ENCODE measurements around the gene ZDHHC20. TPM values are rescaled to one million over a fixed set of nuclear protein-coding genes. Genes with fewer than 3 reads are reported as not detected.

Gene ZDHHC20
- total RNA-seq, 1 donor from 2014 or later: 175 TPM

DNA sequence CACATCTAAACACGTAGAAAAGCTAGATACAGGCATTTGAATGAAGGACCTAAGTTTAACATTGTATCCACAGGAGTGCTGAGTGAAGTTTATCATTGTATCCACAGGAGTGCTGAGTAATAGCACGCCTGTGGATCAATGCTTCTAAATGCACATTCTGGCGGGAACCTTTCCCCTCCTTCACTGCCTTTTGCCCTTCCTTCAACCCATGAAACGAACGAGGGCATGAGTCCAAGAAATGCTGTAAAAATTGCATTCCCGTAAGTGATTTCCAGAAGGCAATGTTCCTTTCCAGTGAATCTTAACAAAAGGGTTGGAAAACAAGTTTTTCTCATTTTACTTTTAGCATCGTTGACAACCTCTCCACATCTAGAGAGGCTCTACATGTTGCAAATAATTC is 88.1 kb downstream of the ZDHHC20 start:
- Histone ChIP-seq H3K9me3 (ENCODE audit: low read depth) (no peaks in the 10 kb centered on the region), H3K79me2 (ENCODE audit: low read depth) (no peaks in the 10 kb centered on the region), H3K27ac (no peak overlapping the region), H3F3A (ENCODE audit: low read depth) (no peaks in the 10 kb centered on the region), H3K9ac (no peak overlapping the region), H3K4me3 (no peak overlapping the region), H3K4me1 (no peaks in the 10 kb centered on the region), H2AFZ (replicated peaks) (no peak overlapping the region), H3K4me2 (no peak overlapping the region), H4K20me1 (ENCODE audit: low read depth) (no peaks in the 10 kb centered on the region), H3K27me3 (no peaks in the 10 kb centered on the region), H3K36me3 (peaks cover 7% of the 10 kb centered on the region)
- no peak overlapping the region for H3K27ac Mint-ChIP-seq
- TF ChIP-seq, protein P1, sequence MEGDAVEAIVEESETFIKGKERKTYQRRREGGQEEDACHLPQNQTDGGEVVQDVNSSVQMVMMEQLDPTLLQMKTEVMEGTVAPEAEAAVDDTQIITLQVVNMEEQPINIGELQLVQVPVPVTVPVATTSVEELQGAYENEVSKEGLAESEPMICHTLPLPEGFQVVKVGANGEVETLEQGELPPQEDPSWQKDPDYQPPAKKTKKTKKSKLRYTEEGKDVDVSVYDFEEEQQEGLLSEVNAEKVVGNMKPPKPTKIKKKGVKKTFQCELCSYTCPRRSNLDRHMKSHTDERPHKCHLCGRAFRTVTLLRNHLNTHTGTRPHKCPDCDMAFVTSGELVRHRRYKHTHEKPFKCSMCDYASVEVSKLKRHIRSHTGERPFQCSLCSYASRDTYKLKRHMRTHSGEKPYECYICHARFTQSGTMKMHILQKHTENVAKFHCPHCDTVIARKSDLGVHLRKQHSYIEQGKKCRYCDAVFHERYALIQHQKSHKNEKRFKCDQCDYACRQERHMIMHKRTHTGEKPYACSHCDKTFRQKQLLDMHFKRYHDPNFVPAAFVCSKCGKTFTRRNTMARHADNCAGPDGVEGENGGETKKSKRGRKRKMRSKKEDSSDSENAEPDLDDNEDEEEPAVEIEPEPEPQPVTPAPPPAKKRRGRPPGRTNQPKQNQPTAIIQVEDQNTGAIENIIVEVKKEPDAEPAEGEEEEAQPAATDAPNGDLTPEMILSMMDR (IDR thresholded peaks at IDR 0.05): no peak
- TF ChIP-seq EZH2phosphoT487 (IDR thresholded peaks at IDR 0.05): no peak
- TF ChIP-seq EZH2 (IDR thresholded peaks at IDR 0.05): no peak
- H3K9me3 Mint-ChIP-seq: no peaks in the 10 kb centered on the region
- peaks cover 6% of the 10 kb centered on the region for H3K36me3 Mint-ChIP-seq
- H3K27me3 Mint-ChIP-seq (ENCODE audit: insufficient read depth, low read depth): no peaks in the 10 kb centered on the region
- no peak overlapping the region for H3K4me3 Mint-ChIP-seq
- H3K4me1 Mint-ChIP-seq: no peaks in the 10 kb centered on the region
- no peak for DNase-seq (ENCODE audit: low spot score)

DNA sequence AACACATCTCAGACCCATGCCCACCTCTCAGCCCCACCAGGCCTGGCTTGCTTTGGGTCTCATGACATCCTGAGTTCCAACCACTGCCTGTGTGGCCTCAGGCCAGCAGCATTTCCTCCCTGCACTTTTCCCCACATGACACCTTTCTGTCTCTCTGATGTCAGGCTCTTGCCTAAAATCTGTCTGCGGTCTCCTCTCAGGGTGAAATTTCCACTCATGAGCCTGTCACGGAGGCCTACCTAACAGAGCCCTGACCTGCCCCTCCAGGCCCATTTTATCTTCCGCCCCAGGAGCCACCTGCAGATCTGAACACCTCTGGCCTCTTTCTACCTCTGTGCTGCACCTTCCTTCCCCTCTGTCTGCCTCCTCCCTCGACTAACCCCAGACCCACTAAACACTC is 93.5 kb downstream of the ZDHHC20 start:
- TF ChIP-seq EZH2phosphoT487 (IDR thresholded peaks at IDR 0.05) (no peak), EZH2 (IDR thresholded peaks at IDR 0.05) (no peak)
- TF ChIP-seq, protein P1 (IDR thresholded peaks at IDR 0.05): no peak
- H3K9ac ChIP-seq: no peak overlapping the region
- H3K4me3 Mint-ChIP-seq: no peak overlapping the region
- no peak for DNase-seq (ENCODE audit: low spot score)
- H3F3A ChIP-seq (ENCODE audit: low read depth): no peaks in the 10 kb centered on the region
- no peaks in the 10 kb centered on the region for H3K27me3 ChIP-seq
- H3K4me3 ChIP-seq: no peak overlapping the region
- no peak overlapping the region for H3K4me2 ChIP-seq
- no peaks in the 10 kb centered on the region for H3K79me2 ChIP-seq (ENCODE audit: low read depth)
- H3K9me3 Mint-ChIP-seq: peaks cover 10% of the 10 kb centered on the region
- no peaks in the 10 kb centered on the region for H3K36me3 Mint-ChIP-seq
- no peaks in the 10 kb centered on the region for H3K27me3 Mint-ChIP-seq (ENCODE audit: insufficient read depth, low read depth)
- H3K9me3 ChIP-seq (ENCODE audit: low read depth): no peaks in the 10 kb centered on the region
- no peak overlapping the region for H2AFZ ChIP-seq (replicated peaks)
- H3K36me3 ChIP-seq: no peaks in the 10 kb centered on the region
- H3K4me1 Mint-ChIP-seq: no peaks in the 10 kb centered on the region
- H3K27ac Mint-ChIP-seq: peak overlapping the region; percentile 3
- no peaks in the 10 kb centered on the region for H4K20me1 ChIP-seq (ENCODE audit: low read depth)
- no peak overlapping the region for H3K27ac ChIP-seq
- no peaks in the 10 kb centered on the region for H3K4me1 ChIP-seq

DNA sequence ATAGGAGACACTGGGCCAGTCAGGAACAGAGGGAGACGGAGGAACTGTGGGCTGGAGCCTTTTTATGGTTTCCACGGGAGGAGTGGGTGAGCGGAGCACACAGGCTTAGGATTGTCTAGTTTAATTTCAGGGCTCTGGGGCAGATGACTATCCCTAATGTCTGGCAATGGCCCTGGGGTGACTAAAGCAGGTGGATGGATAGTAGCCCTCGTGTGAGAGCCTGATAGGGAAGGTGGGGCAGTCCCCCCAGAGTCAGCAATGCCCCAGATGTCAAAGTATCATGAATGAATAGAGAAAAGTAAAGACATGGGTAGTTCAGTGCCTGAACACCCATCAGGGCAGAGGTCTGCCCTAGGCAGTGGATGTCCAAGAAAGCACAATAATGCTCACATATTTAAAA is 94.2 kb downstream of the ZDHHC20 start:
- Histone ChIP-seq H4K20me1 (ENCODE audit: low read depth) (no peaks in the 10 kb centered on the region), H3K27me3 (no peaks in the 10 kb centered on the region), H3K9ac (no peak overlapping the region), H3K36me3 (no peaks in the 10 kb centered on the region), H3K4me2 (no peak overlapping the region), H3K4me3 (no peak overlapping the region), H2AFZ (replicated peaks) (no peak overlapping the region), H3K4me1 (no peaks in the 10 kb centered on the region), H3K79me2 (ENCODE audit: low read depth) (no peaks in the 10 kb centered on the region), H3K9me3 (ENCODE audit: low read depth) (no peaks in the 10 kb centered on the region), H3F3A (ENCODE audit: low read depth) (no peaks in the 10 kb centered on the region), H3K27ac (no peak overlapping the region)
- no peaks in the 10 kb centered on the region for H3K36me3 Mint-ChIP-seq
- no peak overlapping the region for H3K27ac Mint-ChIP-seq
- H3K4me1 Mint-ChIP-seq: no peaks in the 10 kb centered on the region
- no peak for DNase-seq (ENCODE audit: low spot score)
- no peaks in the 10 kb centered on the region for H3K27me3 Mint-ChIP-seq (ENCODE audit: insufficient read depth, low read depth)
- no peak overlapping the region for H3K4me3 Mint-ChIP-seq
- TF ChIP-seq EZH2 (IDR thresholded peaks at IDR 0.05): no peak
- H3K9me3 Mint-ChIP-seq: peaks cover 10% of the 10 kb centered on the region

DNA sequence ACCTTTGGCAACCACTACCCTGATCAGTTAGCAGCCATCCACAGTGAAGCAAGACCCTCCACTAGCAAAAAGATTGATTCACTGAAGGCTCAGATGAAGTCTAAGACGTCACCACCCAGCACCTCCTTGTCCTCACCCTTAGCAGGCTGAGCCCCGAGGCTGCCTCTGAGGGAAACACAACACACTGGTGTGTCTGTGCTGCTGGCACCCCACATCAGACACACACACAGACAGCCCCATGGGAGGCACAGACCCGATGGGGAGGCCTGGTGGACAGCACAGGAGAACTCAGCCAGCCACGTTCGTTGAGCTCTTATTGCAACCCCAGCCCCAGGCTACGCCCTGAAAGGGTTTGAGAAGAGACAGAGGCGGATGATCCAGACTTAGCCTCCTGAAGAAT is 94.7 kb downstream of the ZDHHC20 start:
- H3K27me3 Mint-ChIP-seq (ENCODE audit: insufficient read depth, low read depth): no peaks in the 10 kb centered on the region
- Histone ChIP-seq H3K9me3 (ENCODE audit: low read depth) (no peaks in the 10 kb centered on the region), H3K4me1 (no peaks in the 10 kb centered on the region), H3K4me2 (no peak overlapping the region), H3K27ac (no peak overlapping the region), H3K4me3 (no peak overlapping the region), H2AFZ (replicated peaks) (no peak overlapping the region), H3K36me3 (no peaks in the 10 kb centered on the region), H4K20me1 (ENCODE audit: low read depth) (no peaks in the 10 kb centered on the region), H3K9ac (no peak overlapping the region), H3K79me2 (ENCODE audit: low read depth) (no peaks in the 10 kb centered on the region), H3F3A (ENCODE audit: low read depth) (no peaks in the 10 kb centered on the region), H3K27me3 (no peaks in the 10 kb centered on the region)
- H3K9me3 Mint-ChIP-seq: peaks cover 10% of the 10 kb centered on the region
- no peak overlapping the region for H3K4me3 Mint-ChIP-seq
- H3K27ac Mint-ChIP-seq: no peak overlapping the region
- no peak for TF ChIP-seq EZH2 (IDR thresholded peaks at IDR 0.05)
- no peak for TF ChIP-seq EZH2phosphoT487 (IDR thresholded peaks at IDR 0.05)
- TF ChIP-seq, protein P1 (IDR thresholded peaks at IDR 0.05): no peak
- DNase-seq (ENCODE audit: low spot score): no peak
- H3K36me3 Mint-ChIP-seq: no peaks in the 10 kb centered on the region
- no peaks in the 10 kb centered on the region for H3K4me1 Mint-ChIP-seq

Measured in neural progenitor cell (in vitro differentiated cells).